Mesenchymal stem cell (in vitro differentiated cells and primary cell): ENCODE results near the gene SNX20.

Source experiments
- DNase-seq: peaks from one replicate; pipeline ENCODE4 v3.0.0-alpha.2; 2013
- H2AFZ ChIP-seq: one replicate; pipeline ENCODE4 v1.6.1; 2013; ENCODE audit warnings: low read depth, mild to moderate bottlenecking, control low read depth, inconsistent platforms, low read length, moderate library complexity
- H2AK5ac ChIP-seq: 2 replicates; pipeline ENCODE4 v1.6.1; 2013; ENCODE audit warnings: low read length, moderate library complexity, mild to moderate bottlenecking, inconsistent platforms; ENCODE audit not compliant: severe bottlenecking
- H2BK120ac ChIP-seq: one replicate; pipeline ENCODE4 v1.6.1; 2013; ENCODE audit warnings: low read depth, mild to moderate bottlenecking, inconsistent platforms, low read length, moderate library complexity
- H2BK12ac ChIP-seq, 2 experiments: one replicate each; pipeline ENCODE4 v1.6.1; 2013; ENCODE audit warnings: inconsistent platforms in 2 of 2, low read length in 2 of 2, mild to moderate bottlenecking in 2 of 2, moderate library complexity in 2 of 2, control low read depth in 1 of 2
- H2BK15ac ChIP-seq: one replicate; pipeline ENCODE4 v1.6.1; 2013; ENCODE audit warnings: mild to moderate bottlenecking, low read depth, inconsistent platforms; ENCODE audit not compliant: poor library complexity, severe bottlenecking
- H2BK5ac ChIP-seq: 2 replicates; pipeline ENCODE4 v1.6.1; 2013; ENCODE audit warnings: low read depth, mild to moderate bottlenecking, low read length, control low read depth, inconsistent platforms; ENCODE audit not compliant: poor library complexity, severe bottlenecking
- H3K14ac ChIP-seq, 2 experiments: one replicate each; pipeline ENCODE4 v1.6.1; 2013; ENCODE audit warnings: inconsistent platforms in 2 of 2, low read length in 2 of 2, control low read depth in 1 of 2, mild to moderate bottlenecking in 1 of 2, moderate library complexity in 1 of 2
- H3K18ac ChIP-seq, 2 experiments: one replicate each; pipeline ENCODE4 v1.6.1; 2013; ENCODE audit warnings: inconsistent platforms in 2 of 2, low read length in 2 of 2, control low read depth in 1 of 2, low read depth in 1 of 2, mild to moderate bottlenecking in 1 of 2
- H3K23ac ChIP-seq, 2 experiments: one replicate each; pipeline ENCODE4 v1.6.1; 2013; ENCODE audit warnings: inconsistent platforms in 2 of 2, low read length in 2 of 2, mild to moderate bottlenecking in 2 of 2, moderate library complexity in 2 of 2, control low read depth in 1 of 2
- H3K27ac ChIP-seq: 2 replicates; pipeline ENCODE4 v1.5.1; 2013; ENCODE audit warnings: mild to moderate bottlenecking, moderate library complexity, low read length, control low read depth, inconsistent platforms; ENCODE audit not compliant: poor library complexity, severe bottlenecking
- H3K27me3 ChIP-seq, 2 experiments: 2 replicates each; pipeline versions ENCODE4 v1.6.1 to v1.7.0; 2013; ENCODE audit warnings: low read length in 2 of 2, mild to moderate bottlenecking in 2 of 2, moderate library complexity in 2 of 2, control low read depth in 1 of 2, inconsistent platforms in 1 of 2; ENCODE audit not compliant: control insufficient read depth in 1 of 2, insufficient read depth in 1 of 2
- H3K36me3 ChIP-seq, 2 experiments: 2 replicates each; pipeline versions ENCODE4 v1.6.1 to v1.7.0; 2013; ENCODE audit warnings: low read length in 2 of 2, control low read depth in 1 of 2, inconsistent platforms in 1 of 2, low read depth in 1 of 2, mild to moderate bottlenecking in 1 of 2; ENCODE audit not compliant: insufficient read depth in 2 of 2, control insufficient read depth in 1 of 2
- H3K4ac ChIP-seq, 2 experiments: one replicate each; pipeline ENCODE4 v1.6.1; 2013; ENCODE audit warnings: inconsistent platforms in 2 of 2, low read length in 2 of 2, mild to moderate bottlenecking in 2 of 2, moderate library complexity in 2 of 2, control low read depth in 1 of 2, low read depth in 1 of 2
- H3K4me1 ChIP-seq: 2 replicates; pipeline ENCODE4 v1.6.1; 2013; ENCODE audit warnings: low read depth, low read length, control low read depth; ENCODE audit not compliant: control insufficient read depth, insufficient read depth
- H3K4me2 ChIP-seq: 2 replicates; pipeline ENCODE4 v1.6.1; 2013; ENCODE audit warnings: low read length, mild to moderate bottlenecking, inconsistent platforms; ENCODE audit not compliant: poor library complexity, severe bottlenecking
- H3K4me3 ChIP-seq, 2 experiments: 2 replicates each; pipeline versions ENCODE4 v1.5.1 to v1.7.0; 2013; ENCODE audit warnings: low read length in 2 of 2, mild to moderate bottlenecking in 2 of 2, control low read depth in 1 of 2, low read depth in 1 of 2; ENCODE audit not compliant: insufficient read depth in 1 of 2
- H3K79me1 ChIP-seq: replicated peaks from 2 replicates; pipeline ENCODE4 v1.6.1; 2013; ENCODE audit warnings: mild to moderate bottlenecking, control low read depth, low read length, inconsistent platforms; ENCODE audit not compliant: poor library complexity, severe bottlenecking
- H3K9ac ChIP-seq: 2 replicates; pipeline ENCODE4 v1.7.0; 2013; ENCODE audit warnings: mild to moderate bottlenecking, low read length, moderate library complexity
- H3K9me3 ChIP-seq: 2 replicates; pipeline ENCODE4 v1.7.0; 2013; ENCODE audit warnings: mild to moderate bottlenecking, low read length; ENCODE audit not compliant: control insufficient read depth
- H4K8ac ChIP-seq: one replicate; pipeline ENCODE4 v1.6.1; 2013; ENCODE audit warnings: inconsistent platforms, mild to moderate bottlenecking, low read length, moderate library complexity
- H4K91ac ChIP-seq: one replicate; pipeline ENCODE4 v1.6.1; 2013; ENCODE audit warnings: mild to moderate bottlenecking, low read length, inconsistent platforms
- WGBS: methylation state at CpG from one replicate; pipeline ENCODE4 v1.1.7; 2013; ENCODE audit warnings: mixed read lengths; 5-methylcytosine and 5-hydroxymethylcytosine counted together

The SNX20 gene

GRCh38 chr16:50709061-50709684, 28.1 kb upstream of the SNX20 start:
- Histone ChIP-seq H3K4me1 (no peaks in the 10 kb centered on the region), H3K79me1 (no peaks in the 10 kb centered on the region), H3K9me3 (peaks cover 14% of the 10 kb centered on the region), H2BK5ac (no peak overlapping the region), H3K23ac (no peak overlapping the region), H2BK12ac (no peak overlapping the region), H3K14ac (no peak overlapping the region), H2BK120ac (no peak overlapping the region), H2BK15ac (no peak overlapping the region), H3K18ac (no peak overlapping the region), H3K9ac (no peak overlapping the region), H4K8ac (no peak overlapping the region), H3K36me3 (no peaks in the 10 kb centered on the region), H2AFZ (no peak overlapping the region), H4K91ac (no peak overlapping the region), H3K4me2 (no peak overlapping the region), H3K27me3 (no peaks in the 10 kb centered on the region), H3K4ac (no peak overlapping the region), H3K4me3 (no peak overlapping the region), H2AK5ac (no peak overlapping the region), H3K27ac (no peak overlapping the region)
- WGBS, result 72% methylated on average over 7 of the region's 8 CpGs
- no peak for DNase-seq

- 92% methylated on average over 9 of the region's 10 CpGs for WGBS
- no peak for DNase-seq
- H2BK120ac ChIP-seq, result no peak overlapping the region
- no peaks in the 10 kb centered on the region for H3K79me1 ChIP-seq
- no peak overlapping the region for H3K4me2 ChIP-seq
- no peak overlapping the region for H3K9ac ChIP-seq
- H3K23ac ChIP-seq, result no peak overlapping the region
- no peaks in the 10 kb centered on the region for H3K36me3 ChIP-seq
- H4K8ac ChIP-seq, result peak overlapping the region; percentile 38
- no peak overlapping the region for H3K18ac ChIP-seq
- peaks cover 21% of the 10 kb centered on the region for H3K9me3 ChIP-seq
- no peak overlapping the region for H3K14ac ChIP-seq
- H2BK15ac ChIP-seq, result no peak overlapping the region
- H3K27me3 ChIP-seq, result no peaks in the 10 kb centered on the region
- H2AK5ac ChIP-seq, result no peak overlapping the region
- H2BK12ac ChIP-seq, result no peak overlapping the region
- H3K4ac ChIP-seq, result no peak overlapping the region
- H2BK5ac ChIP-seq, result no peak overlapping the region
- H2AFZ ChIP-seq, result no peak overlapping the region
- no peak overlapping the region for H3K27ac ChIP-seq
- no peak overlapping the region for H3K4me3 ChIP-seq
- H3K4me1 ChIP-seq, result no peaks in the 10 kb centered on the region
- H4K91ac ChIP-seq, result no peak overlapping the region
Measured at GRCh38 chr16:50708373-50709060, 27.4 kb upstream of the SNX20 start.

GRCh38 chr16:50706250-50706649, 25.1 kb upstream of the SNX20 start:
- H4K91ac ChIP-seq, result no peak overlapping the region
- no peaks in the 10 kb centered on the region for H3K79me1 ChIP-seq
- 26% methylated on average over 3 of the region's 3 CpGs for WGBS
- H2BK12ac ChIP-seq, result no peak overlapping the region
- H4K8ac ChIP-seq, result no peak overlapping the region
- peaks cover 21% of the 10 kb centered on the region for H3K9me3 ChIP-seq
- H3K23ac ChIP-seq, result no peak overlapping the region
- no peaks in the 10 kb centered on the region for H3K27me3 ChIP-seq
- no peak overlapping the region for H3K27ac ChIP-seq
- H3K14ac ChIP-seq, result no peak overlapping the region
- DNase-seq, result no peak
- no peak overlapping the region for H2AK5ac ChIP-seq
- H2BK5ac ChIP-seq, result no peak overlapping the region
- no peak overlapping the region for H2AFZ ChIP-seq
- H3K4me1 ChIP-seq, result no peaks in the 10 kb centered on the region
- H3K4me3 ChIP-seq, result no peak overlapping the region
- no peak overlapping the region for H3K18ac ChIP-seq
- no peak overlapping the region for H2BK15ac ChIP-seq
- no peaks in the 10 kb centered on the region for H3K36me3 ChIP-seq
- H3K4ac ChIP-seq, result no peak overlapping the region
- H2BK120ac ChIP-seq, result no peak overlapping the region
- no peak overlapping the region for H3K4me2 ChIP-seq
- H3K9ac ChIP-seq, result no peak overlapping the region

GRCh38 chr16:50705436-50706110, 24.5 kb upstream of the SNX20 start:
- Histone ChIP-seq H3K4ac (no peak overlapping the region), H4K8ac (no peak overlapping the region)
- 57% methylated on average over 4 of the region's 5 CpGs for WGBS

More at GRCh38 chr16:50705436-50706110, 24.5 kb upstream of the SNX20 start:
- H3K14ac ChIP-seq, result no peak overlapping the region
- H2AK5ac ChIP-seq, result no peak overlapping the region
- H3K23ac ChIP-seq, result no peak overlapping the region
- no peaks in the 10 kb centered on the region for H3K4me1 ChIP-seq
- DNase-seq, result no peak
- no peaks in the 10 kb centered on the region for H3K79me1 ChIP-seq
- H2BK5ac ChIP-seq, result no peak overlapping the region
- no peak overlapping the region for H2BK12ac ChIP-seq
- H3K18ac ChIP-seq, result no peak overlapping the region
- H3K27me3 ChIP-seq, result no peaks in the 10 kb centered on the region
- H3K9ac ChIP-seq, result no peak overlapping the region
- no peak overlapping the region for H3K27ac ChIP-seq
- H2BK120ac ChIP-seq, result no peak overlapping the region
- no peak overlapping the region for H2BK15ac ChIP-seq
- H3K9me3 ChIP-seq, result peaks cover 21% of the 10 kb centered on the region
- no peak overlapping the region for H3K4me2 ChIP-seq
- no peak overlapping the region for H2AFZ ChIP-seq
- no peaks in the 10 kb centered on the region for H3K36me3 ChIP-seq
- no peak overlapping the region for H4K91ac ChIP-seq
- no peak overlapping the region for H3K4me3 ChIP-seq
